ENCODE results near the gene PCSK9. TPM values are rescaled to one million over a fixed set of nuclear protein-coding genes. Genes with fewer than 3 reads are reported as not detected.
A peak's percentile ranks its signal among the peaks of the same experiment; 100 is the strongest.

PCSK9 gene
- polyA plus RNA-seq, 1 donor (not counting 4 experiments of a cell fraction or from before 2014, with no cell fraction given): 61.7 TPM

GRCh38 chr1:55038552-55038838 lies 853 bp upstream of the PCSK9 start:
- Histone ChIP-seq H3K9me1 (ENCODE audit: control insufficient read depth, extremely low read depth, insufficient read depth, low read length) (no peaks in the 10 kb centered on the region), H3K9ac (ENCODE audit: control insufficient read depth, extremely low read depth, insufficient read depth, low read length) (no peak overlapping the region), H3K79me2 (ENCODE audit: control insufficient read depth, insufficient read depth, low read length) (peaks cover 46% of the 10 kb centered on the region), H2AFZ (ENCODE audit: control insufficient read depth, low read length) (no peak overlapping the region), H4K20me1 (ENCODE audit: control insufficient read depth, extremely low read depth, insufficient read depth, low read length) (peaks cover 24% of the 10 kb centered on the region), H3K9me3 (ENCODE audit: control insufficient read depth, low read depth, low read length) (no peaks in the 10 kb centered on the region), H3K4me3 (ENCODE audit: control insufficient read depth in 2 of 3, extremely low read depth in 1 of 3, insufficient read depth in 2 of 3, low read depth in 1 of 3, low read length in 3 of 3) (no peak overlapping the region), H3K4me2 (ENCODE audit: control insufficient read depth, extremely low read depth, insufficient read depth, low read depth, low read length) (peak overlapping the region; percentile 67), H3K36me3 (ENCODE audit: control insufficient read depth in 2 of 2, extremely low read depth in 1 of 2, insufficient read depth in 2 of 2, low read length in 2 of 2) (no peaks in the 10 kb centered on the region), H3K27me3 (ENCODE audit: control insufficient read depth, extremely low read depth, insufficient read depth, low read length) (no peaks in the 10 kb centered on the region), H3K4me1 (ENCODE audit: control insufficient read depth, extremely low read depth, insufficient read depth, low read length) (peaks cover 35% of the 10 kb centered on the region), H3K27ac (ENCODE audit: control insufficient read depth, insufficient read depth, low read length) (peak overlapping the region; percentile 77)
- TF ChIP-seq CTCF (optimal IDR thresholded peaks at IDR 0.05 in 1 of 3, IDR thresholded peaks at IDR 0.05 in 1 of 3, conservative IDR thresholded peaks at IDR 0.05 in 1 of 3; ENCODE audit: extremely low read depth in 1 of 3, insufficient read depth in 2 of 3, low read length in 3 of 3): no peak
- no peak for TF ChIP-seq EZH2 (IDR thresholded peaks at IDR 0.05; ENCODE audit: low read length)
- FAIRE-seq (peak; percentile 58), DNase-seq (ENCODE audit: low read depth, low spot score) (no peak)
- dilution Hi-C loops (cut with MboI; ENCODE audit: extremely low pct_ligation_motif_present, low sequenced_read_pairs): no loop called here

- DNase-seq (ENCODE audit: low read depth, low spot score): no peak
- dilution Hi-C loops (cut with MboI; ENCODE audit: extremely low pct_ligation_motif_present, low sequenced_read_pairs): no loop called here
- Histone ChIP-seq H3K4me3 (ENCODE audit: control insufficient read depth in 2 of 3, extremely low read depth in 1 of 3, insufficient read depth in 2 of 3, low read depth in 1 of 3, low read length in 3 of 3) (peak overlapping the region; percentile 29 to 81 (median 79)), H2AFZ (ENCODE audit: control insufficient read depth, low read length) (peak overlapping the region; percentile 46), H3K9ac (ENCODE audit: control insufficient read depth, extremely low read depth, insufficient read depth, low read length) (peak overlapping the region; percentile 81), H3K4me2 (ENCODE audit: control insufficient read depth, extremely low read depth, insufficient read depth, low read depth, low read length) (peak overlapping the region; percentile 67), H3K36me3 (ENCODE audit: control insufficient read depth in 2 of 2, extremely low read depth in 1 of 2, insufficient read depth in 2 of 2, low read length in 2 of 2) (peaks cover 2% of the 10 kb centered on the region in 2 experiments), H3K27me3 (ENCODE audit: control insufficient read depth, extremely low read depth, insufficient read depth, low read length) (no peaks in the 10 kb centered on the region), H3K9me1 (ENCODE audit: control insufficient read depth, extremely low read depth, insufficient read depth, low read length) (no peaks in the 10 kb centered on the region), H3K4me1 (ENCODE audit: control insufficient read depth, extremely low read depth, insufficient read depth, low read length) (peaks cover 39% of the 10 kb centered on the region), H3K9me3 (ENCODE audit: control insufficient read depth, low read depth, low read length) (no peaks in the 10 kb centered on the region), H3K79me2 (ENCODE audit: control insufficient read depth, insufficient read depth, low read length) (peaks cover 51% of the 10 kb centered on the region), H3K27ac (ENCODE audit: control insufficient read depth, insufficient read depth, low read length) (peak overlapping the region; percentile 77), H4K20me1 (ENCODE audit: control insufficient read depth, extremely low read depth, insufficient read depth, low read length) (peaks cover 29% of the 10 kb centered on the region)
- TF ChIP-seq EZH2 (IDR thresholded peaks at IDR 0.05; ENCODE audit: low read length) (no peak), CTCF (optimal IDR thresholded peaks at IDR 0.05 in 1 of 3, IDR thresholded peaks at IDR 0.05 in 1 of 3, conservative IDR thresholded peaks at IDR 0.05 in 1 of 3; ENCODE audit: extremely low read depth in 1 of 3, insufficient read depth in 2 of 3, low read length in 3 of 3) (no peak)
- FAIRE-seq: peak; percentile 5
Measured at GRCh38 chr1:55038974-55039341, 390 bp upstream of the PCSK9 start.

Measured in keratinocyte (primary cell).